ENCODE results near the gene SLC1A1.

SLC1A1 gene

GRCh38 chr9:4615778-4616177 is 125.5 kb downstream of the SLC1A1 start:
- H2BK5ac ChIP-seq (ENCODE audit: low read depth, low read length, poor library complexity), result no peak overlapping the region
- no peak overlapping the region for H4K12ac ChIP-seq (ENCODE audit: low read depth, low read length)
- H3K79me2 ChIP-seq (ENCODE audit: control insufficient read depth, insufficient read depth, low read length, poor library complexity), result peaks cover 2% of the 10 kb centered on the region
- no peak overlapping the region for H3K27ac ChIP-seq (ENCODE audit: low read depth, low read length)
- no peak overlapping the region for H3K14ac ChIP-seq (ENCODE audit: low read length)
- DNase-seq, result no peak
- H4K8ac ChIP-seq (ENCODE audit: low read depth, low read length), result no peak overlapping the region
- no peak overlapping the region for H2BK120ac ChIP-seq (ENCODE audit: insufficient read depth, low read length, poor library complexity)
- no CpG with 5 or more reads among the region's 5 CpGs for WGBS (ENCODE audit: extremely low coverage, insufficient coverage, insufficient read length)
- H2BK12ac ChIP-seq (ENCODE audit: low read length), result no peak overlapping the region
- no peak overlapping the region for H3K4me3 ChIP-seq (ENCODE audit: low read depth, low read length)
- peaks cover 4% of the 10 kb centered on the region for H3K79me1 ChIP-seq (ENCODE audit: low read length)
- no peak overlapping the region for H3K9ac ChIP-seq (ENCODE audit: low read length)
- no peak overlapping the region for H4K91ac ChIP-seq (ENCODE audit: low read depth, low read length)
- H3K23ac ChIP-seq (ENCODE audit: low read length), result no peak overlapping the region
- H3K36me3 ChIP-seq (ENCODE audit: control insufficient read depth in 1 of 2, insufficient read depth in 2 of 2, low read length in 2 of 2), result no peaks in the 10 kb centered on the region
- no peak overlapping the region for H2AK5ac ChIP-seq (ENCODE audit: low read length)
- no peaks in the 10 kb centered on the region for H3K27me3 ChIP-seq (ENCODE audit: insufficient read depth, low read length)
- H3K4me2 ChIP-seq (ENCODE audit: low read length), result no peak overlapping the region
- no peak overlapping the region for H3K18ac ChIP-seq (ENCODE audit: low read length)
- peaks cover 6 to 13% of the 10 kb centered on the region in 2 experiments for H3K4me1 ChIP-seq (ENCODE audit: control insufficient read depth in 1 of 2, insufficient read depth in 2 of 2, low read length in 2 of 2)
- no peak overlapping the region for H2AFZ ChIP-seq (ENCODE audit: insufficient read depth, low read length, poor library complexity)
- H3K4ac ChIP-seq (ENCODE audit: low read depth, low read length), result no peak overlapping the region
- H3K9me3 ChIP-seq (ENCODE audit: insufficient read depth, low read depth, low read length), result no peaks in the 10 kb centered on the region

- Histone ChIP-seq H3K9ac (ENCODE audit: low read length) (no peak overlapping the region), H4K91ac (ENCODE audit: low read depth, low read length) (no peak overlapping the region), H3K14ac (ENCODE audit: low read length) (no peak overlapping the region), H3K18ac (ENCODE audit: low read length) (no peak overlapping the region), H2BK5ac (ENCODE audit: low read depth, low read length, poor library complexity) (no peak overlapping the region), H2AK5ac (ENCODE audit: low read length) (no peak overlapping the region), H3K27me3 (ENCODE audit: insufficient read depth, low read length) (no peaks in the 10 kb centered on the region), H3K23ac (ENCODE audit: low read length) (no peak overlapping the region), H3K79me2 (ENCODE audit: control insufficient read depth, insufficient read depth, low read length, poor library complexity) (peaks cover 2% of the 10 kb centered on the region), H2BK120ac (ENCODE audit: insufficient read depth, low read length, poor library complexity) (no peak overlapping the region), H4K8ac (ENCODE audit: low read depth, low read length) (no peak overlapping the region), H4K12ac (ENCODE audit: low read depth, low read length) (no peak overlapping the region), H3K4me2 (ENCODE audit: low read length) (no peak overlapping the region), H2BK12ac (ENCODE audit: low read length) (no peak overlapping the region), H3K4me1 (ENCODE audit: control insufficient read depth in 1 of 2, insufficient read depth in 2 of 2, low read length in 2 of 2) (peaks cover 6 to 20% of the 10 kb centered on the region in 2 experiments), H3K4me3 (ENCODE audit: low read depth, low read length) (no peak overlapping the region), H2AFZ (ENCODE audit: insufficient read depth, low read length, poor library complexity) (no peak overlapping the region), H3K4ac (ENCODE audit: low read depth, low read length) (no peak overlapping the region), H3K27ac (ENCODE audit: low read depth, low read length) (no peak overlapping the region), H3K36me3 (ENCODE audit: control insufficient read depth in 1 of 2, insufficient read depth in 2 of 2, low read length in 2 of 2) (no peaks in the 10 kb centered on the region), H3K79me1 (ENCODE audit: low read length) (peaks cover 4% of the 10 kb centered on the region), H3K9me3 (ENCODE audit: insufficient read depth, low read depth, low read length) (no peaks in the 10 kb centered on the region)
- no peak for DNase-seq
- WGBS (ENCODE audit: extremely low coverage, insufficient coverage, insufficient read length), result no CpG with 5 or more reads among the region's 3 CpGs
Observed at GRCh38 chr9:4617752-4618151, 127.5 kb downstream of the SLC1A1 start.

DNA sequence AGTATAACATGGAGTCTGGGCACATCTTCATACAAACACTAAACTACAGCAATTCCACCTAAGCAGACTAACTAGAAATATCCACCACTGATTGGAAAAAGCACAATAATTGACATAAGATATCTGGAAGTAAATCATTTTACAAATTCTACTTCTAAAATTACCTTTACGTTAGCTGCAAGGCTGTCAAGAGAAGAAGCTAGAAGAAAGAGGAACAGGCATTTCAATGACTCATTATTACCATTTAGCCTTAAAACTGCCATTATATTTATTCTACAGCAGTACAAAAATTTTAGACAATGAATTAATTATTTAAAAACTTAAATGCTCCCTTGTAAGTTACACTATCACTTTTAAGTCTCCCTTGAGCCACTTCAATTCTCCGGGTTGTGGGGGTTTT is 128.4 kb downstream of the SLC1A1 start:
- no peaks in the 10 kb centered on the region for H3K36me3 ChIP-seq (ENCODE audit: control insufficient read depth in 1 of 2, insufficient read depth in 2 of 2, low read length in 2 of 2)
- no peaks in the 10 kb centered on the region for H3K9me3 ChIP-seq (ENCODE audit: insufficient read depth, low read depth, low read length)
- H3K4ac ChIP-seq (ENCODE audit: low read depth, low read length), result no peak overlapping the region
- H3K14ac ChIP-seq (ENCODE audit: low read length), result no peak overlapping the region
- no peak overlapping the region for H4K12ac ChIP-seq (ENCODE audit: low read depth, low read length)
- H2BK120ac ChIP-seq (ENCODE audit: insufficient read depth, low read length, poor library complexity), result no peak overlapping the region
- no peak overlapping the region for H2AFZ ChIP-seq (ENCODE audit: insufficient read depth, low read length, poor library complexity)
- no peak overlapping the region for H2BK5ac ChIP-seq (ENCODE audit: low read depth, low read length, poor library complexity)
- no peak overlapping the region for H2AK5ac ChIP-seq (ENCODE audit: low read length)
- peaks cover 2% of the 10 kb centered on the region for H3K79me2 ChIP-seq (ENCODE audit: control insufficient read depth, insufficient read depth, low read length, poor library complexity)
- no peak overlapping the region for H2BK12ac ChIP-seq (ENCODE audit: low read length)
- H3K4me2 ChIP-seq (ENCODE audit: low read length), result no peak overlapping the region
- no peak overlapping the region for H3K23ac ChIP-seq (ENCODE audit: low read length)
- WGBS (ENCODE audit: extremely low coverage, insufficient coverage, insufficient read length), result no CpG with 5 or more reads among the region's 2 CpGs
- H4K91ac ChIP-seq (ENCODE audit: low read depth, low read length), result no peak overlapping the region
- H4K8ac ChIP-seq (ENCODE audit: low read depth, low read length), result no peak overlapping the region
- H3K27ac ChIP-seq (ENCODE audit: low read depth, low read length), result no peak overlapping the region
- no peak overlapping the region for H3K4me3 ChIP-seq (ENCODE audit: low read depth, low read length)
- no peak for DNase-seq
- H3K18ac ChIP-seq (ENCODE audit: low read length), result no peak overlapping the region
- peaks cover 6 to 20% of the 10 kb centered on the region in 2 experiments for H3K4me1 ChIP-seq (ENCODE audit: control insufficient read depth in 1 of 2, insufficient read depth in 2 of 2, low read length in 2 of 2)
- H3K27me3 ChIP-seq (ENCODE audit: insufficient read depth, low read length), result no peaks in the 10 kb centered on the region
- no peak overlapping the region for H3K9ac ChIP-seq (ENCODE audit: low read length)
- H3K79me1 ChIP-seq (ENCODE audit: low read length), result peaks cover 4% of the 10 kb centered on the region

DNA sequence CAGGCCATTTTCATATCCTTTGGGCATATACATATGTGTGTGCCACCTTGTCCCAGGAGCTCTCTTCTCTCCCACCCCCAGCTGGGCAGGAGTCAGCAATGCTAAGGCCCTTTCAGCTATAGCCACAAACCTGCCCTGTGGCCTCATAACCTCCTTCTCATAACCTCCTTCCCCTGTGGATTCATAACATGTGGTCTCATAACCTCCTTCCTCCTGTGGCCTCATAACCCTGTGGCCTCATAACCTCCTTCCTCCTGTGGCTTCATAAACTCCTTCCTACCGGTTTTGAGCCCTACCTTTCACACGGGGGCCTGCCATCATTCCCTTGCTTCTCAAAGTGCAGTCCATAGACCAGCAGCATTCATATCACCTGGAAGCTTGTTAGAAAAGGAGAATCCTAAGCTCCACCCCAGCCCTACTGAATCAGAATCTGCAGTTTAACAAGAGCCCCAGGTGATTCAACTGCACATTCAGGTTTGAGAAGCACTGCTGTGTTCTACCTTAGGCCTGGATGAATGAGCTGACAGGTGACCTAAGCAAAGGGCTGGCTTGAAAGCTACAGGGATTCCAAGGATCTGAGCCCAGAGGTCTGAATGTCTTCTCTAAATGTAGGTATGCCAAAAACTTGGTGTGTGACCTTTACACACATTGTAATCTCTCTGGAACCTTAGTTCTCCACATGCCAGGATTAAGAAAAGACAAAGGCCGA is 129.9 kb downstream of the SLC1A1 start:
- peak overlapping the region; percentile 79 for H3K14ac ChIP-seq (ENCODE audit: low read length)
- peak overlapping the region; percentile 76 for H2BK5ac ChIP-seq (ENCODE audit: low read depth, low read length, poor library complexity)
- no peak overlapping the region for H3K4me3 ChIP-seq (ENCODE audit: low read depth, low read length)
- H2AFZ ChIP-seq (ENCODE audit: insufficient read depth, low read length, poor library complexity), result no peak overlapping the region
- no CpG with 5 or more reads among the region's 3 CpGs for WGBS (ENCODE audit: extremely low coverage, insufficient coverage, insufficient read length)
- H3K4me1 ChIP-seq (ENCODE audit: control insufficient read depth in 1 of 2, insufficient read depth in 2 of 2, low read length in 2 of 2), result peaks cover 6 to 20% of the 10 kb centered on the region in 2 experiments
- H3K9ac ChIP-seq (ENCODE audit: low read length), result no peak overlapping the region
- H2BK12ac ChIP-seq (ENCODE audit: low read length), result peak overlapping the region; percentile 84
- H3K4ac ChIP-seq (ENCODE audit: low read depth, low read length), result peak overlapping the region; percentile 14
- peak overlapping the region; percentile 93 for H2AK5ac ChIP-seq (ENCODE audit: low read length)
- peaks cover 4% of the 10 kb centered on the region for H3K79me1 ChIP-seq (ENCODE audit: low read length)
- peak overlapping the region; percentile 73 for H4K91ac ChIP-seq (ENCODE audit: low read depth, low read length)
- H4K8ac ChIP-seq (ENCODE audit: low read depth, low read length), result peak overlapping the region; percentile 77
- peak; percentile 90 to 94 for DNase-seq
- peak overlapping the region; percentile 75 for H3K18ac ChIP-seq (ENCODE audit: low read length)
- no peak overlapping the region for H3K23ac ChIP-seq (ENCODE audit: low read length)
- H3K9me3 ChIP-seq (ENCODE audit: insufficient read depth, low read depth, low read length), result no peaks in the 10 kb centered on the region
- H2BK120ac ChIP-seq (ENCODE audit: insufficient read depth, low read length, poor library complexity), result peak overlapping the region; percentile 88
- H4K12ac ChIP-seq (ENCODE audit: low read depth, low read length), result peak overlapping the region; percentile 30
- peaks cover 2% of the 10 kb centered on the region for H3K79me2 ChIP-seq (ENCODE audit: control insufficient read depth, insufficient read depth, low read length, poor library complexity)
- no peaks in the 10 kb centered on the region for H3K27me3 ChIP-seq (ENCODE audit: insufficient read depth, low read length)
- H3K36me3 ChIP-seq (ENCODE audit: control insufficient read depth in 1 of 2, insufficient read depth in 2 of 2, low read length in 2 of 2), result no peaks in the 10 kb centered on the region
- no peak overlapping the region for H3K4me2 ChIP-seq (ENCODE audit: low read length)
- peak overlapping the region; percentile 78 for H3K27ac ChIP-seq (ENCODE audit: low read depth, low read length)
